IPS DF 4.7 (cell line): ENCODE results near the gene TBC1D10B.

Experiments
- DNase-seq: peaks from one replicate; pipeline ENCODE4 v3.0.0-alpha.2; 2013; ENCODE audit warnings: low spot score; ENCODE audit errors: extremely low read depth

TBC1D10B gene

GRCh38 chr16:30374538-30374937 lies 4.2 kb upstream of the TBC1D10B start, which contains the start of gene MYL11:
Gene MYL11, plus strand, starts transcription at chr16:30374802. Its CDS starts 56 bp downstream, at chr16:30374858.
- no peak for DNase-seq

- no peak for DNase-seq
Measured at GRCh38 chr16:30372725-30373124, 2.4 kb upstream of the TBC1D10B start.

- DNase-seq, result no peak
Measured at GRCh38 chr16:30372038-30372712, 1.9 kb upstream of the TBC1D10B start.

GRCh38 chr16:30371248-30371816 lies 1.0 kb upstream of the TBC1D10B start:
- no peak for DNase-seq

GRCh38 chr16:30369938-30370455 lies 297 bp downstream of the TBC1D10B start:
- no peak for DNase-seq

DNA sequence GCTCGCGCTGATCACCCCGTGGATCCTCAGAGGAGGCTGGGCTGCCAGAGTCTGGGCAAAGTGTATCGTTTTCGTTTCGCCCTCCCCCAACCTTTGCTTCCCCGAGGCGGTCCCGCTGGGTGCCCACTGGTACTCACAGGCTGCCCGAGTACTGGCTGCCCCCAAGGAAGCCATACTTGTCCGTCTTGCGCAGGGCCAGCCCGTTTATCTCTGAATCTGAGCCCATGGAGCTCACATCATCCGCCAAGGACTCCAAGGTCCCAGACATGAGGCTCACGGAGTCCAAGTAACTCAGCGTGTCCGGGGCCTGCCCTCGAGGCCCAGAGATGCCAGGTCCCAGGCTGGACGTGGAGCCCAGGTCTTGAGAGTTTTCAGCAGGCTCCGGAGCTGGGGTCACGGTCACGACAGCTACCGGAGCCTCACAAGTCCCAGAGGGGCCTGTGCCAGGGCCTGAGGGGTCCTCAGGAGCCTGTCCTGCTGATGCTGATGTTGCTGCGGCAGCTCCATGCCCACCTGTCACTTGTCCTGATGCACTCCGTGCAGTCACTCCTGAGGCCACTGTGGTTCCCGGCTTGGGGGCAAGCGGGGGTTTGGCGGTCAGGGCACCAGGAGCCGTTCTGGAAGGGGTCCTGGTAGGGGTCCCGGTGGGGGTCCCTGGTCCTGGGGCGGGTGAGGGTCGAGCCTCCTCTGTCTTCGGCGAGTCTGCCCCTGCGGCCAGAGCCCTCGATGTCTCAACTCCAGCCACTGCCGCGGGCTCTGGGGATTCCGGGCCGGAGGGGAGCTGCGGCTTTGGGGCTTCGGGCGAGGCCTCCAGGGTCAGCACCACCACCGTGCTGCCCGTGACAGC lies 980 bp downstream of the TBC1D10B start:
- DNase-seq, result no peak

DNA sequence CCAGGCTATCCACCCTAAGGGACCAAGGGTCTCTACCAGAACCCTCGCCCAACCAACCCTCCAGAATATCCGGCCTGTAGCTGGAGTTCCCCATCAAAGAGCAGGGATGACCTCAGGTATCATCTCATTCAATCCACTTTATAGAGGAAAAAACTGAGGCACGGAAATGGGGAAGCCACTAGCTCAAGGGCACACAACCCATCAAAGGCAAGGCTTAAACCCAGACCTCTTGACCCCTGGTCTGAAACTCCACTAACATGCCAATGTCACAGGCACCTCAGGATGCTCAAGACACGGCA lies 1.6 kb downstream of the TBC1D10B start:
- DNase-seq, result no peak

GRCh38 chr16:30368122-30368791 lies 2.0 kb downstream of the TBC1D10B start:
- DNase-seq, result no peak

DNA sequence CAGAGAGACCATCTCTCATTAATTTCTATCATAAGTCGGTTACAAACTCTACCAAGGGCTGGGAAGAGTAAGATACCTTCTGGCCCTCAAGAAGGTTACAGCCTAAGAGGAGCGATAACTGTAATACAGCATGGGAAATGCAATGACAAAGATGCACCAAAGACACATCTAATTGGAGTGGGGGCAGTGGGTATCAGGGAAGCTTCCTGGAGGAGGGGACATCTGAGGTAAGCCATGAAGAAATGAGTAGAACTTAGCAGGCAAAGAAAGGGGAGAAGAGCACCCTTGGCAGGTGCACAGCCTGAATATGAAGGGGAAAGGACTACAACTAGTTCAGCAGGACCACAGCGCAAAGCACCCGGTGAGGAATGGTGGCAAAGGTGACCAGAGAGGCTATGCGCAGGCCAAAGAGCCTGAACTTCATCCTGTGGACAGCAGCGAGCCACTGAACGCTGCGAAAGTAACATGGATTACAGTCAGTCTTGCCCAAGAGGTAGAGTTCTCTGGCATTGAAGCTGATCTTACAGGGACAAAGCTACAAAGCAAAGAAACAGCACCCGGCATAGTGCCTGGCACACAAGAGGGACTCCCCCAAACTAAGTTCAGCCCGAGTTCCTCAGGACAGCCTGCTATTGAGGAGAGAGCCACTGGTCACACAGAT lies 2.8 kb downstream of the TBC1D10B start:
- no peak for DNase-seq

DNA sequence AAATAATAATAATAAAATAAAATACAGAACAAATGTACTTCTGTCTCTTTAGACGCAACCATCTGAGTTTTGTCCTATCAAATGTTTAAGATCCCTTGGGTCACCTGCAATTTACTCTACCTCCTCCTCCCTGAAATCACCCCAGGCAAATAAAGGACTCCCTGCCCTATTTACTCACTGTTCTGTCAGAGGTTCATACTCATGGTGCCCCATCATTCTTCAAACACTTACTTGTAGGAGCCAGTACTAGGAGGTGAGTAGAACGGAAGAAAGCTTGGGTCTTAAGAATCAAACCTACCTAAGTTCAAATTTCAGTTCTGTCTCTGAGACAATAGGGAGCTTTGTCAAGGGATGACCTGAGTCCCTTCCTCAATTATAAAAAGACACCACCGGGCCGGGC lies 3.8 kb downstream of the TBC1D10B start:
- DNase-seq, result no peak

DNA sequence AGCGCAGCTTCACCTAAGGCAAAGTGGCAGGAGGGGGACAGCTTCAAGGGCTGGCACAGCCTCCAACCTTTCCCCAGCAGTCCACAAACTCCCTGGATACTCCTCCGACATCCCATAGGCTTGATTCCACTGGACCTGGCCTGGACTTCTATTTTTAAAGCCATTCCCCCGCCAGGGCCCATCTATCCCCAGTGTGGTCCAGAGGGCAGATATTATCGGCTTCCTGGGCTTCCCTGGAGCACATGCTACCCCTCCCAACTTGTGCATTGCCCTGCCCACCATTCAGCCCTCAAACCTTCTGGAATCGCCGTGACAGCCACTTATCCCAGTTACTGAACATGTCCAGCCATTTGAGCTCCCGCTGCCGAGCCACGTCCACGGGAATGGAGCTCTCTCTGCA lies 5.1 kb downstream of the TBC1D10B start:
- no peak for DNase-seq

- DNase-seq, result no peak
Measured at GRCh38 chr16:30361180-30361579, 9.1 kb downstream of the TBC1D10B start.

- DNase-seq, result no peak
Measured at GRCh38 chr16:30359871-30360170, 10.5 kb downstream of the TBC1D10B start.

DNA sequence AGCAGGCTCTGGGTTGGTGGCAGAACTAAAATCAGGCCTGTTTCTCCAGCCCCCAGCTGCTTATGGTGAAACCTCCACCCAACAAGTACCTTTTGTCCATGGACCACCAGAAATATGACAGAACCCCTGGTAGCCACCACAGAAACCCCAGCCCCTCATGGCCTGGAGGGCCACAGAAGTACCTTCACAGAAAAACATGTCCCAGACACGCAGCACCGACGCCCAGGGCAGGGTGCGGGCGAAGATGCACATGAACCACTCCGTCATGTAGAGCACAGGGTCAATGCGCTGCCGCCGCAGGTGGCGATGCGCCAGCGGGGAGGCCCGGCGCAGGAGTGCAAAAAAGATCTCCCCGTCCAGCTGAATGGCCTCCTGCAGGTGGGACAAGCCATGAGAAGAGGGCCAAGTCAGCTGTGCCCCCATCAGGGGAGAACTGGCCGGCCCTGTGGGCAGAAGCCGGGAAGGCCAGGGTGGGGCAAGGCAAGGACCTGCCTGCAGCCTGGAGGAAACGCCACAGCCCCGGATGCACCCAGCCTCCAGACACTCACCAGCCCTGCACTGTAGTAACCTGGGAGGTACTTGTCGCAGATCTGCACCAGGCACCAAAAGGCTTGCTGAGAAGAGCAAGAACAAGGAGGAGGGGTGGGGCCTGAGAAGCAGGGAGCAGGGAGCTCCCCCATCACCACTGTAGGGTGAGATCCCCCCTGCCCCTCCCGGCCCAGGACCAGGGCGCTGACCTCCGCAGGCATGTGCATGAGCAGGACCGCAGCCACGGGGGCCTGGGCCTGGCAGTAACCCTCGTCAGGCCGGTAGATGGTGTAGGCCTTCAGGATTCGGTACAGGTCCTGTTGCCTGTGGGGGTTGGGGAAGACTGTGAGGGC lies 11.1 kb downstream of the TBC1D10B start:
- no peak for DNase-seq

DNA sequence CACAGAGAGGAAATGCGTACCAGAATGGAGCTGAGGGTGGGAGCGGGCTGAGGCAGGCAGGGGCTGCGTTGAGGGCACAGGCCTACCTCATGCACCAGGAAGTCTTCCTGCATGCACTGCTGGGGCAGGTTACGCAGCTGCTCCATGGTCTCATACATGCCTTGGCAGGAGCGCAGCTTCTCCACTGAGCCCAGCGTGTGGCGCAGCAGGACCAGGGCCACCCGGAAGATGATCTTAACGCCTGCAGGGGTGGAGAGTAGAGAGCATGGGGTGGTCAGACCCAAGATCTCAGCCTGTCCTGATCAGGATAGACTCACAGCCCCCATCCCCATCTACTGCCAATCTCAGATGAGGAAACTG lies 11.7 kb downstream of the TBC1D10B start:
- DNase-seq, result no peak

GRCh38 chr16:30357715-30358576 lies 12.3 kb downstream of the TBC1D10B start:
- no peak for DNase-seq

GRCh38 chr16:30357085-30357714 lies 13.1 kb downstream of the TBC1D10B start:
- DNase-seq, result no peak

DNA sequence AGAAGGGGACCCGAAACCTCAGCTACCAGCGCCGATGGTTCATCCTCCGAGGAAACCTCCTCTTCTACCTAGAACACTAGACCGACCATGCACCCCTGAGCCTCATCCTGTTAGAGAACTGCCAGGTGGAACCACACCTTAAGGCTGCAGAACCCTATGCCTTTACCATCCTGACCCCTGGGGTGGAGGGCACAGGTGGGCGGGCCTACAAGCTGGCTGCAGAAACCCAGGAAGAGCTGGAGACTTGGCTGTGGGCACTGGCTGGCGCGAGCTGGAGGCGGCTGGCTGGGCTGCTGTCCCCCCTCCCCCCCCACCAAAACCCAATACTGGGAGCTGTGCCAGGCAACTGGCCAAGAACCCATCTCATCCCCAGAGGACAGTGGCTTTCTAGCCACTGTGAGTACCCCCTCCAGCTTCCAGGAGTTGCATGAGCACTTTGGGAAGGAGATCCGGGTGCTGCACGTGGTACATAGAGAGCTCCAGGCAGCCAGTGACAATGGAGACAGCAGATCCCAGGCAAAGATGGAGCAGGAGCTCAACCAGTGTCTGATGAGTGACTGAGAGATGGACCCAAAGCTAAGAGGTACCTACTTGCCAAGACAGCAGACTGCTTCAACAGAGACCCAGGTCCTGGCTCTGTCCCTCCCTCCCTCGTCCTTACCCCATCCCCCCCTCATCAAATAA lies 13.8 kb downstream of the TBC1D10B start:
- DNase-seq, result no peak

DNA sequence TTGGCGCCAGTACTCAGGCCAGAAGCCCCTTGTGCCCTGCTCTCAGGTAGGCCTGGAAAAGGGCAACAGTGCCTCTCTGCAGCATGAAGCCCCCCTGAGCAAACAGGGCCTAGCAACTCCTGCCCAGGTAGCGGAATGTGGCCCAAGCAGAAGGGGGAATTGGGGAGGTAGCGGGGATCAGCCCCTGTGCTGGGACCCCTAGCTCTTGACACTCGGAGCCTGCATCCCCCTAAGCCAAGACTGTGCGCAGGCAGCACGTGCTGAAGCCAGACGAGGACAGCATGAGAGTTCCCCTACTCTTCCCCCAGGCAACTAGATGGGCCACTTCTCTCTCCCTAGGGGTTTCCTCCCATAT lies 14.4 kb downstream of the TBC1D10B start:
- DNase-seq, result no peak
